Neural progenitor cell (in vitro differentiated cells): ENCODE measurements around the gene PAM. TPM values are rescaled to one million over a fixed set of nuclear protein-coding genes. Genes with fewer than 3 reads are reported as not detected.

ENCODE experiments used
- DNase-seq: peaks from one replicate; pipeline ENCODE4 v3.0.0-alpha.2; 2016; ENCODE audit warnings: low spot score
- H2AFZ ChIP-seq: fragments of 200-600 bp; sonication (generic); replicated peaks from 2 replicates; pipeline ENCODE4 v1.6.1; 2016; ENCODE audit warnings: antibody characterized with exemption
- H3F3A ChIP-seq: fragments of 200-600 bp; sonication (generic); 2 replicates; pipeline ENCODE4 v1.6.1; 2016; ENCODE audit warnings: antibody characterized with exemption, low read depth
- H3K27ac ChIP-seq: fragments of 200-600 bp; sonication (generic); 2 replicates; pipeline ENCODE4 v1.5.1; 2016; ENCODE audit warnings: mild to moderate bottlenecking
- H3K27me3 ChIP-seq: fragments of 200-600 bp; sonication (generic); 2 replicates; pipeline ENCODE4 v1.6.1; 2016; ENCODE audit warnings: mild to moderate bottlenecking, moderate library complexity
- H3K36me3 ChIP-seq: fragments of 200-600 bp; sonication (generic); 2 replicates; pipeline ENCODE4 v1.5.1; 2016
- H3K4me1 ChIP-seq: fragments of 200-600 bp; sonication (generic); 2 replicates; pipeline ENCODE4 v1.6.1; 2016; ENCODE audit warnings: mixed run types
- H3K4me2 ChIP-seq: fragments of 200-600 bp; sonication (generic); 2 replicates; pipeline ENCODE4 v1.6.1; 2016
- H3K4me3 ChIP-seq: fragments of 200-600 bp; sonication (generic); 2 replicates; pipeline ENCODE4 v1.5.1; 2016
- H3K79me2 ChIP-seq: fragments of 200-600 bp; sonication (generic); 2 replicates; pipeline ENCODE4 v1.6.1; 2016; ENCODE audit warnings: low read depth
- H3K9ac ChIP-seq: fragments of 200-600 bp; sonication (generic); 2 replicates; pipeline ENCODE4 v1.6.1; 2016
- H3K9me3 ChIP-seq: fragments of 200-600 bp; sonication (generic); 2 replicates; pipeline ENCODE4 v1.5.1; 2016; ENCODE audit warnings: low read depth
- H4K20me1 ChIP-seq: fragments of 200-600 bp; sonication (generic); 2 replicates; pipeline ENCODE4 v1.6.1; 2016; ENCODE audit warnings: low read depth
- H3K27ac Mint-ChIP-seq: 3 replicates; pipeline ENCODE4 v1.8.0; 2021; ENCODE audit warnings: mixed read lengths
- H3K27me3 Mint-ChIP-seq: 2 replicates; pipeline ENCODE4 v1.8.0; 2022; ENCODE audit warnings: low read depth, mild to moderate bottlenecking, inconsistent platforms, moderate library complexity, mixed read lengths; ENCODE audit not compliant: insufficient read depth
- H3K36me3 Mint-ChIP-seq: 3 replicates; pipeline ENCODE4 v1.8.0; 2021; ENCODE audit warnings: mixed read lengths
- H3K4me1 Mint-ChIP-seq: 3 replicates; pipeline ENCODE4 v1.8.0; 2021; ENCODE audit warnings: mixed read lengths
- H3K4me3 Mint-ChIP-seq: 3 replicates; pipeline ENCODE4 v1.8.0; 2021; ENCODE audit warnings: mild to moderate bottlenecking, moderate library complexity, mixed read lengths
- H3K9me3 Mint-ChIP-seq: 3 replicates; pipeline ENCODE4 v1.8.0; 2020; ENCODE audit warnings: mixed read lengths
- EZH2 ChIP-seq: fragments of 200-600 bp; sonication (generic); IDR thresholded peaks from 2 replicates; pipeline ENCODE4 v1.6.1; 2017; ENCODE audit warnings: antibody characterized with exemption, mild to moderate bottlenecking, moderate library complexity
- EZH2phosphoT487 ChIP-seq: fragments of 200-600 bp; sonication (generic); IDR thresholded peaks from 2 replicates; pipeline ENCODE4 v1.6.1; 2017; ENCODE audit warnings: antibody characterized with exemption
- total RNA-seq: library from RNA; depleted of rRNA; stranded (reverse); fragments of >200 nt; gene quantifications from 2 replicates; pipeline ENCODE4 v1.2.3, GENCODE V29; 2015; ENCODE audit warnings: low replicate concordance
- TF ChIP-seq, protein P1 (sequence below): fragments of 200-600 bp; sonication (generic); IDR thresholded peaks from 2 replicates; pipeline ENCODE4 v1.5.1; 2017; ENCODE audit warnings: antibody characterized with exemption, mild to moderate bottlenecking

PAM gene
- total RNA-seq, 1 donor from 2014 or later = 246 TPM

DNA sequence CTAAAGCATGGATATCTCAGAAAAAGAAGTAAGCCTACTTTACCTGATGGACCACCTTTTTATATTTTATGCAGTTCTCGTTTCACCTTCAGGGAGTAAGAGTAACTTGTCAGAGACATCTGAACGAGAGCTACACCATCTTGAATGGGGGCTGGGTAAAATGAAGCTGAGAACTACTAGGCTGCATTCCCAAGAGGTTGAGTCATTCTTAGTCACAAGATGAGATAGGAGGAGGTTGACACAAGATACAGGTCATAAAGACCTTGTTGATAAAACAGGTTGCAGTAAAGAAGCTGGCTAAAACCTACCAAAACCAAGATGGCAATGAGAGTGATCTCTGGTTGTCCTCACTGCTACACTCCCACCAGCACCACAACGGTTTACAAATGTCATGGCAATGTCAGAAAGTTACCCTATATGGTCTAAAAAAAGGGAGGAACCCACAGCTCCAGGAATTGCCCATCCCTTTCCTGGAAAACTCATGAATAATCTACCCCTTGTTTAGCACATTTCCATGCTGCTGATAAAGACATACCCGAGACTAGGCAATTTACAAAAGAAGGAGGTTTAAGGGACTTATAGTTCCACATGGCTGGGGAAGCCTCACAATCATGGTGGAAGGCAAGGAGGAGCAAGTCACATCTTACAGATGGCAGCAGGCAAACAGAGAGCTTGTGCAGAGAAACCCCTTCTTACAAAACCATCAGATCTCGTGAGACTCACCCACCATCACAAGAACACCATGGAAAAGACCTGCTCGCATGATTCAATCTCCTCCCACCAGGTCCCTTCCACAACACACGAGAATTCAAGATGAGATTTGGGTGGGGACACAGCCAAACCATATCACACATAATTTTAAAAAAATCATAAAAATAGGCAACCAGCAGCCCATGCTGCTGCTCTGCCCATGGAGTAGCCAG, 302.4 kb downstream of the PAM start:
- Histone ChIP-seq H3F3A (no peaks in the 10 kb centered on the region), H3K36me3 (no peaks in the 10 kb centered on the region), H4K20me1 (no peaks in the 10 kb centered on the region), H3K4me3 (no peak overlapping the region), H3K27me3 (no peaks in the 10 kb centered on the region), H2AFZ (peak overlapping the region; percentile 31), H3K9me3 (no peaks in the 10 kb centered on the region), H3K27ac (no peak overlapping the region), H3K4me2 (no peak overlapping the region), H3K4me1 (no peaks in the 10 kb centered on the region), H3K9ac (no peak overlapping the region), H3K79me2 (no peaks in the 10 kb centered on the region)
- Mint-ChIP-seq H3K4me1 (no peaks in the 10 kb centered on the region), H3K9me3 (peaks cover 11% of the 10 kb centered on the region), H3K27me3 (no peaks in the 10 kb centered on the region), H3K27ac (no peak overlapping the region), H3K36me3 (peaks cover 2% of the 10 kb centered on the region), H3K4me3 (no peak overlapping the region)
- no peak for TF ChIP-seq EZH2
- TF ChIP-seq, protein P1, sequence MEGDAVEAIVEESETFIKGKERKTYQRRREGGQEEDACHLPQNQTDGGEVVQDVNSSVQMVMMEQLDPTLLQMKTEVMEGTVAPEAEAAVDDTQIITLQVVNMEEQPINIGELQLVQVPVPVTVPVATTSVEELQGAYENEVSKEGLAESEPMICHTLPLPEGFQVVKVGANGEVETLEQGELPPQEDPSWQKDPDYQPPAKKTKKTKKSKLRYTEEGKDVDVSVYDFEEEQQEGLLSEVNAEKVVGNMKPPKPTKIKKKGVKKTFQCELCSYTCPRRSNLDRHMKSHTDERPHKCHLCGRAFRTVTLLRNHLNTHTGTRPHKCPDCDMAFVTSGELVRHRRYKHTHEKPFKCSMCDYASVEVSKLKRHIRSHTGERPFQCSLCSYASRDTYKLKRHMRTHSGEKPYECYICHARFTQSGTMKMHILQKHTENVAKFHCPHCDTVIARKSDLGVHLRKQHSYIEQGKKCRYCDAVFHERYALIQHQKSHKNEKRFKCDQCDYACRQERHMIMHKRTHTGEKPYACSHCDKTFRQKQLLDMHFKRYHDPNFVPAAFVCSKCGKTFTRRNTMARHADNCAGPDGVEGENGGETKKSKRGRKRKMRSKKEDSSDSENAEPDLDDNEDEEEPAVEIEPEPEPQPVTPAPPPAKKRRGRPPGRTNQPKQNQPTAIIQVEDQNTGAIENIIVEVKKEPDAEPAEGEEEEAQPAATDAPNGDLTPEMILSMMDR = no peak
- no peak for TF ChIP-seq EZH2phosphoT487
- DNase-seq = no peak

DNA sequence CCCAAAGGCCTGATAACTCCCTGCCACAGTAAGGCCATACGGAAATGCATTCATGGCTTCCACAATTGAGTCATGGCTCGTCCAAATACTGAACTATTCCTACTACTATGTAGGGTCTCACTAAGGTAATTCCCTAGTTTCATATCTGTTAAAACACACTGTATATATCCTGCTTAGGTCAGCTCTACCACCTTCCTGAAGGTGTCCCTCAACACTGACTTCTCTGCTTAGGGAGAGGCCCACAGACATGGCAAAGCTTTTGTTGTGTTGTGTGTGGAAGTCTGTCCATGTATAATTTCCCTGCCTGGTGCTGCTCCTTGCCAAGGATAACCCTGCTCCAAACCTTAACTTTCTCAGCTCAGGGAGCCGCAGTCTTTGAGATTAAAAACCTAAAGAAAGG, 304.4 kb downstream of the PAM start:
- DNase-seq = no peak
- Histone ChIP-seq H3K27me3 (no peaks in the 10 kb centered on the region), H3K4me2 (no peak overlapping the region), H3F3A (no peaks in the 10 kb centered on the region), H3K4me1 (no peaks in the 10 kb centered on the region), H3K9ac (no peak overlapping the region), H4K20me1 (no peaks in the 10 kb centered on the region), H3K4me3 (no peak overlapping the region), H2AFZ (peak overlapping the region; percentile 31), H3K9me3 (no peaks in the 10 kb centered on the region), H3K27ac (no peak overlapping the region), H3K79me2 (no peaks in the 10 kb centered on the region), H3K36me3 (no peaks in the 10 kb centered on the region)
- Mint-ChIP-seq H3K27ac (no peak overlapping the region), H3K36me3 (peaks cover 2% of the 10 kb centered on the region), H3K27me3 (no peaks in the 10 kb centered on the region), H3K4me1 (no peaks in the 10 kb centered on the region), H3K4me3 (no peak overlapping the region), H3K9me3 (peaks cover 11% of the 10 kb centered on the region)
- TF ChIP-seq EZH2 (no peak), EZH2phosphoT487 (no peak)
- TF ChIP-seq, protein P1 = no peak

GRCh38 chr5:103060424-103060954, 305.4 kb downstream of the PAM start:
- Mint-ChIP-seq H3K27ac (no peak overlapping the region), H3K4me1 (no peaks in the 10 kb centered on the region), H3K4me3 (no peak overlapping the region), H3K9me3 (peaks cover 7% of the 10 kb centered on the region), H3K27me3 (no peaks in the 10 kb centered on the region), H3K36me3 (peaks cover 2% of the 10 kb centered on the region)
- Histone ChIP-seq H3K27me3 (no peaks in the 10 kb centered on the region), H3K4me3 (no peak overlapping the region), H3K36me3 (no peaks in the 10 kb centered on the region), H3K79me2 (no peaks in the 10 kb centered on the region), H3K9me3 (no peaks in the 10 kb centered on the region), H3F3A (no peaks in the 10 kb centered on the region), H3K27ac (no peak overlapping the region), H4K20me1 (no peaks in the 10 kb centered on the region), H2AFZ (no peak overlapping the region), H3K9ac (no peak overlapping the region), H3K4me1 (no peaks in the 10 kb centered on the region), H3K4me2 (no peak overlapping the region)
- TF ChIP-seq EZH2phosphoT487 (no peak), EZH2 (no peak)
- TF ChIP-seq, protein P1 = no peak
- no peak for DNase-seq
